BJ (cell line): Measurements from ENCODE around the gene ZNF608. TPM values are rescaled to one million over a fixed set of nuclear protein-coding genes. Genes with fewer than 3 reads are reported as not detected.

Experiments
- CTCF ChIA-PET: fragments of 350-600 bp; formaldehyde crosslinking; extraction: SDS; loops from one replicate; lab custom pipeline; 2021; ENCODE audit warnings: antibody characterized with exemption, inconsistent platforms; lab: Yijun Ruan, JAX
- POLR2A ChIA-PET: fragments of 300-600 bp; sonication (Branson Sonifier 250); formaldehyde crosslinking; extraction: SDS; loops from one replicate; lab custom pipeline; 2021; ENCODE audit warnings: antibody characterized with exemption; lab: Charles Lee
- DNase-seq: peaks from one replicate; pipeline ENCODE4 v3.0.0-alpha.2; 2011; ENCODE audit warnings: low read depth
- H3K27me3 ChIP-seq: 2 replicates; pipeline ENCODE4 v1.6.0; 2011; ENCODE audit warnings: low read length; ENCODE audit not compliant: control insufficient read depth, insufficient read depth
- H3K36me3 ChIP-seq: 2 replicates; pipeline ENCODE4 v1.5.1; 2011; ENCODE audit warnings: low read length; ENCODE audit not compliant: control insufficient read depth, insufficient read depth
- H3K4me3 ChIP-seq: 2 replicates; pipeline ENCODE4 v1.5.1; 2011; ENCODE audit warnings: low read depth, mild to moderate bottlenecking, control low read depth, low read length
- polyA plus RNA-seq: library from polyadenylated mRNA; depleted of rRNA; stranded (reverse); fragments of >200 nt; gene quantifications from 2 replicates; pipeline ENCODE4 v1.2.3, GENCODE V29; 2011
- TF ChIP-seq, protein P1 (sequence below): IDR thresholded peaks from 2 replicates; pipeline ENCODE4 v1.5.1; 2011; ENCODE audit warnings: low read depth, mild to moderate bottlenecking, control low read depth, inconsistent platforms, low read length, moderate library complexity; ENCODE audit not compliant: insufficient read depth

ZNF608 gene
- polyA plus RNA-seq, 1 experiment: 0.43 TPM

- ChIA-PET CTCF (no interaction called here), POLR2A (no interaction called here)
- TF ChIP-seq, protein P1, sequence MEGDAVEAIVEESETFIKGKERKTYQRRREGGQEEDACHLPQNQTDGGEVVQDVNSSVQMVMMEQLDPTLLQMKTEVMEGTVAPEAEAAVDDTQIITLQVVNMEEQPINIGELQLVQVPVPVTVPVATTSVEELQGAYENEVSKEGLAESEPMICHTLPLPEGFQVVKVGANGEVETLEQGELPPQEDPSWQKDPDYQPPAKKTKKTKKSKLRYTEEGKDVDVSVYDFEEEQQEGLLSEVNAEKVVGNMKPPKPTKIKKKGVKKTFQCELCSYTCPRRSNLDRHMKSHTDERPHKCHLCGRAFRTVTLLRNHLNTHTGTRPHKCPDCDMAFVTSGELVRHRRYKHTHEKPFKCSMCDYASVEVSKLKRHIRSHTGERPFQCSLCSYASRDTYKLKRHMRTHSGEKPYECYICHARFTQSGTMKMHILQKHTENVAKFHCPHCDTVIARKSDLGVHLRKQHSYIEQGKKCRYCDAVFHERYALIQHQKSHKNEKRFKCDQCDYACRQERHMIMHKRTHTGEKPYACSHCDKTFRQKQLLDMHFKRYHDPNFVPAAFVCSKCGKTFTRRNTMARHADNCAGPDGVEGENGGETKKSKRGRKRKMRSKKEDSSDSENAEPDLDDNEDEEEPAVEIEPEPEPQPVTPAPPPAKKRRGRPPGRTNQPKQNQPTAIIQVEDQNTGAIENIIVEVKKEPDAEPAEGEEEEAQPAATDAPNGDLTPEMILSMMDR: no peak
- Histone ChIP-seq H3K4me3 (no peak overlapping the region), H3K27me3 (peaks cover 3% of the 10 kb centered on the region; the same call in 1 of the 2 replicates), H3K36me3 (no peaks in the 10 kb centered on the region)
- DNase-seq: no peak
Measured at GRCh38 chr5:124730381-124730780, 16.1 kb downstream of the ZNF608 start.

DNA sequence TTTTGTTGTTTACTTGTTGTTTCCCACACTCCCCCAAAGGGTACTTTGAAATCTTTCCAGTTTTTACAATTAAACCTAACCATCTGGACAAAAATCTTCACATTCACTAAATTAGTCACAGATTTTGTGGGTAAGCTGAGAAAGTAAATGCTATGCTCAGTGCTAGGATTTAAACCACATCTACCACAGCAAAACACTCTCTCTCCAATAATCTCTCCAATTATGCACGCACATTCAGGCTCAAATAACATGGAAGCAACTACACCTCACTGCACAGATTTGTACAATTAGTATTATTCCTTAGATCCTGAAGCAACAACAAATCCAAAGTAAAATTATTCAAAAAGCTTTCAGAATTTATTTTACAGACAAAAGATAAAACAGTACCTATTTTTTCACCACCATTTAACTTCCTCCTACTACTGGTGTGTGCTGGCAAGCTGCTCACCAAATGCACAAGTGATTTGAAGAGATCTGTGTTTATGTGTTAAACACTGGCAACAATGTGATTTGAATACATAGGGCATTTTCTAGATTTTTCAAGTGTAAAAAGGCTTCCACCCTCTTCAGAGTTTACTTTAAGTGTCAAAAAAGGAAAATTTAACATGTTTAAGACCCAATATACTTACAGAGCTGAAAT lies 16.6 kb downstream of the ZNF608 start:
- Histone ChIP-seq H3K36me3 (no peaks in the 10 kb centered on the region), H3K27me3 (peaks cover 3% of the 10 kb centered on the region; the same call in 1 of the 2 replicates), H3K4me3 (no peak overlapping the region)
- TF ChIP-seq, protein P1: no peak
- ChIA-PET CTCF (no interaction called here), POLR2A (no interaction called here)
- no peak for DNase-seq

DNA sequence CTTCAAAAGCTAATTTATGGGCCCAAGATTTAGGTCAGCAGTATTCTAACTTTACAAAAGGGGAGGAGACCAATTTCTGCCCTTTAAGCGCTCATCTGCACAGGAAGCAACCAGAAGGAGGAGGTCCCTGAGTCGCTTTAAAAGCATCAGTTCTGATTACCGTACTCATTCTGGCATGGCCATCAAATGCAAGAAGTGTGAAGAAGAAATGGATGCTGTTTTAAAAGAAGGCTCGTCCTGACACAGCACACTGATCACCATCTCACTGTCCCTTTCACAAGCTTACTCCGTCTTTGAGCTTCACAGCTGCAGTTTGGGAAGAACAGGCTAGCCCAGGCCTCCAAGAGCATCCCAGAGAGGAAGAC lies 17.5 kb downstream of the ZNF608 start:
- TF ChIP-seq, protein P1: no peak
- H3K4me3 ChIP-seq: no peak overlapping the region
- CTCF ChIA-PET: no interaction called here
- POLR2A ChIA-PET: no interaction called here
- H3K36me3 ChIP-seq: no peaks in the 10 kb centered on the region
- no peak for DNase-seq
- H3K27me3 ChIP-seq: peaks cover 2% of the 10 kb centered on the region; the same call in 1 of the 2 replicates

DNA sequence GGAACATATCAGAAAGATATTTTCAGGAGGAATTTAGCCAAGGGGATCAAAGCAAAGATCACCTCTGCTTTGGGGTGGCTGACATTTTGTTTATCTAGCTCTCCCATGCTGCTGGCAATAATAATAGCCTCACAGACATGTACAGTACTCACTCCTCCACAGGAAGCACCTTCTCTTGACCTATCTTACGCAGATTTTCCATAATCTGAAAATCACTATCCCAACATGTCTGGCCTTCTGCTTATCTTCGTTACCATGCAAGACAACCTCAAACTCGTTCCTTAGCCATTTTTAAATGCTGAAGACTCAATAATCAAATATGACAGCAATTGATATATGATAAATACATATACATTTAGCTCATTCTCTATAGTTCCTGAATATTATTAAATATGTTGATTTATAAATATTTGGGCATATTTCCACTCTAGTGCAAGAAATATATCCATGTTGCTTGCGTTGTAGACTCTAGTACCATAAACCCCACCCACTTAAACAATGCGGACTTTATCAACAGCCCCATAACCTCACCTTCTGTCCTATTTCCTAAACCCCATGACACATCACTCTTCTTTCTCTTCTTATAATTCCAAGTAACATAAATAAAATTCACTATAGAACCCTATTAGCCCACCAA lies 18.0 kb downstream of the ZNF608 start:
- CTCF ChIA-PET: no interaction called here
- TF ChIP-seq, protein P1: no peak

GRCh38 chr5:124726631-124727362 lies 19.6 kb downstream of the ZNF608 start:
- no peaks in the 10 kb centered on the region for H3K36me3 ChIP-seq
- H3K4me3 ChIP-seq: no peak overlapping the region
- CTCF ChIA-PET: interaction anchor here (0.6 kb wide), 2 partner anchors 59 to 663 kb away, joined by 3 to 4 read pairs; no protein-coding TSS in a partner anchor
- TF ChIP-seq, protein P1: no peak
- no peaks in the 10 kb centered on the region for H3K27me3 ChIP-seq
- DNase-seq: no peak
- POLR2A ChIA-PET: no interaction called here

More for the DNA sequence above, 18.0 kb downstream of the ZNF608 start:
- 0 out of 2 replicates have a peak, but pooled peaks cover 2% of the 10 kb centered on the region for H3K27me3 ChIP-seq
- DNase-seq: no peak
- POLR2A ChIA-PET: no interaction called here
- no peak overlapping the region for H3K4me3 ChIP-seq
- no peaks in the 10 kb centered on the region for H3K36me3 ChIP-seq
